Adrenal gland (tissue), 12 donors: ENCODE measurements around the gene APOA1. TPM values are rescaled to one million over a fixed set of nuclear protein-coding genes. Genes with fewer than 3 reads are reported as not detected.
A peak's percentile ranks its signal among the peaks of the same experiment; 100 is the strongest.

ENCODE experiments used
- DNase-seq, 7 donors: peaks; one replicate each; pipeline ENCODE4 v3.0.0-alpha.2; 2019 to 2020
- H3K27ac ChIP-seq, 5 donors: fragments of 200-600 bp; sonication (generic) in 4 of 5; 1 replicate in 3 of 5; 2 replicates in 2 of 5; pipeline versions ENCODE4 v1.5.1 to v1.8.0; 2016 to 2020; ENCODE audit warnings: mild to moderate bottlenecking in 1 of 5
- H3K27me3 ChIP-seq: fragments of 200-600 bp; 2 replicates; pipeline ENCODE4 v1.8.0; 2021
- H3K36me3 ChIP-seq, 2 donors: fragments of 200-600 bp; replicated peaks in 1 of 2; 1 replicate in 1 of 2; 2 replicates in 1 of 2; pipeline versions ENCODE4 v1.5.1 to v1.8.0; 2018 to 2022
- H3K4me1 ChIP-seq, 2 donors: fragments of 200-600 bp; replicated peaks in 1 of 2; 1 replicate in 1 of 2; 2 replicates in 1 of 2; pipeline versions ENCODE4 v1.5.1 to v1.8.0; 2018 to 2021
- H3K4me3 ChIP-seq, 4 donors: fragments of 200-600 bp; sonication (generic) in 3 of 4; one replicate each; pipeline ENCODE4 v1.5.1; 2016 to 2018
- H3K9me3 ChIP-seq, 3 donors: fragments of 200-600 bp; sonication (generic) in 1 of 3; replicated peaks in 1 of 3; 1 replicate in 2 of 3; 2 replicates in 1 of 3; pipeline versions ENCODE4 v1.5.1 to v1.8.0; 2016 to 2021
- POLR2A ChIP-seq, 2 donors: fragments of 450-650 bp; IDR thresholded peaks; one replicate each; pipeline ENCODE4 v1.6.1; 2017; ENCODE audit warnings: antibody characterized with exemption in 2 of 2, mild to moderate bottlenecking in 2 of 2, moderate library complexity in 1 of 2
- WGBS, 4 donors: extraction: QIAGEN DNeasy Blood & Tissue Kit in 2 of 4; methylation state at CpG; one replicate each; pipeline versions ENCODE4 v1.1.5 to v1.1.7; 2013 to 2017; 5-methylcytosine and 5-hydroxymethylcytosine counted together
- intact Hi-C, 2 donors: fragments of 100-400 bp; cut with DNase I; formaldehyde crosslinking; loops; one replicate each; pipeline versions ENCODE4 v1.14.1 to v1.15.0; 2022 to 2023
- polyA plus RNA-seq, 3 donors: library from polyadenylated mRNA; stranded (reverse); fragments of 200-250 nt in 2 of 3; fragments of 350-450 nt in 1 of 3; fragmentation: Illumina TruSeq in 1 of 3; extraction: RNeasy Lipid Tissue Mini Kit (QIAGEN cat#74804) in 1 of 3; gene quantifications; one replicate each; pipeline ENCODE4 v1.2.3, GENCODE V29; 2013 to 2014
- total RNA-seq, 9 donors: library from RNA; depleted of rRNA in 4 of 9; stranded (reverse); fragments of >200 nt in 4 of 9; fragments of 120-200 nt in 1 of 9; fragmentation: NEBNext Ultra II Directional in 1 of 9; extraction: Animal tissue kit (Norgen Biotek cat#: 25700) in 1 of 9; gene quantifications; one replicate each; pipeline versions ENCODE4 v1.1.0 to v1.2.4, GENCODE V29; 2013 to 2023
- TF ChIP-seq, protein P1 (sequence below), 6 experiments: fragments of 450-650 bp in 4 of 6; fragments of 200-600 bp in 2 of 6; sonication (generic) in 1 of 6; IDR thresholded peaks; 1 replicate in 5 of 6; 2 replicates in 1 of 6; pipeline versions ENCODE4 v1.5.1 to v1.8.0; 2016 to 2021; ENCODE audit warnings: antibody characterized with exemption in 6 of 6, mild to moderate bottlenecking in 2 of 6, moderate library complexity in 1 of 6
- donor health status: healthy with polysubstance abuse.
- donor health status: Bipolar disorder and iron deficiency.
- donor health status: DM: yes; HTN: yes; CAD: no.
- donor health status: DM: no; HTN: no; CAD: no.
- donor health status: DM: no; HTN: no; CAD: no.
- donor health status: DM: yes; HTN: yes; CAD: no.

The APOA1 gene
- total and polyA plus RNA-seq, 12 donors = 0.28 to 691 (median 2.6) TPM; not detected in 4

GRCh38 chr11:116833816-116834534 is 3.4 kb downstream of the APOA1 start:
- no peaks in the 10 kb centered on the region for H3K9me3 ChIP-seq
- H3K4me1 ChIP-seq = peaks cover 9 to 17% of the 10 kb centered on the region in 2 donors
- WGBS, 4 donors = 77 to 85% (median 84%) methylated on average over 10 to 14 of the region's 14 CpGs
- intact Hi-C loops = no loop called here
- H3K27ac ChIP-seq = no peak overlapping the region
- DNase-seq = peak in 2 of 7 donors; percentile 21 to 37
- H3K36me3 ChIP-seq = no peaks in the 10 kb centered on the region
- H3K4me3 ChIP-seq = no peak overlapping the region
- TF ChIP-seq, protein P1, sequence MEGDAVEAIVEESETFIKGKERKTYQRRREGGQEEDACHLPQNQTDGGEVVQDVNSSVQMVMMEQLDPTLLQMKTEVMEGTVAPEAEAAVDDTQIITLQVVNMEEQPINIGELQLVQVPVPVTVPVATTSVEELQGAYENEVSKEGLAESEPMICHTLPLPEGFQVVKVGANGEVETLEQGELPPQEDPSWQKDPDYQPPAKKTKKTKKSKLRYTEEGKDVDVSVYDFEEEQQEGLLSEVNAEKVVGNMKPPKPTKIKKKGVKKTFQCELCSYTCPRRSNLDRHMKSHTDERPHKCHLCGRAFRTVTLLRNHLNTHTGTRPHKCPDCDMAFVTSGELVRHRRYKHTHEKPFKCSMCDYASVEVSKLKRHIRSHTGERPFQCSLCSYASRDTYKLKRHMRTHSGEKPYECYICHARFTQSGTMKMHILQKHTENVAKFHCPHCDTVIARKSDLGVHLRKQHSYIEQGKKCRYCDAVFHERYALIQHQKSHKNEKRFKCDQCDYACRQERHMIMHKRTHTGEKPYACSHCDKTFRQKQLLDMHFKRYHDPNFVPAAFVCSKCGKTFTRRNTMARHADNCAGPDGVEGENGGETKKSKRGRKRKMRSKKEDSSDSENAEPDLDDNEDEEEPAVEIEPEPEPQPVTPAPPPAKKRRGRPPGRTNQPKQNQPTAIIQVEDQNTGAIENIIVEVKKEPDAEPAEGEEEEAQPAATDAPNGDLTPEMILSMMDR (IDR thresholded peaks at IDR 0.05) = no peak
- no peak for TF ChIP-seq POLR2A (IDR thresholded peaks at IDR 0.05)
- no peaks in the 10 kb centered on the region for H3K27me3 ChIP-seq

DNA sequence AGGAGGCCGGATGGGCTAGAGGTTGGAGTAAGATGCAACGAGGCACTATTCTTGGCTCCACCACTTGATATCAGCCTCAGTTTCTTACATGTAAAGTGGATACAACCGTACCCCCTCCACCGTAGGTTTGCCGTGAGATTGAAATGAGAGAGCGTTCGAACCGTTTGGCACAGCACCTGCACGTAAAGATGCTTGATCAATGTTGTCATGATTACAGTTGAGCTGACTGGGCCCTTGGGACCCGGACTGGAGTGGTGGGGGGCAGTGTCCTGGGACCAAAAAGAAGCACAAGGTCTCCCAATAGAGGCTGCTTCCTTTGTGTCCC is 4.0 kb downstream of the APOA1 start:
- no peak for DNase-seq
- no peak for TF ChIP-seq POLR2A (IDR thresholded peaks at IDR 0.05)
- TF ChIP-seq, protein P1 (IDR thresholded peaks at IDR 0.05) = no peak
- 92 to 98% (median 94%) methylated on average over 10 of the region's 10 CpGs for WGBS, 4 donors
- Histone ChIP-seq H3K27me3 (no peaks in the 10 kb centered on the region), H3K4me1 (peaks cover 9 to 17% of the 10 kb centered on the region in 2 donors), H3K27ac (no peak overlapping the region), H3K36me3 (no peaks in the 10 kb centered on the region), H3K9me3 (no peaks in the 10 kb centered on the region), H3K4me3 (no peak overlapping the region)
- intact Hi-C loops = no loop called here

DNA sequence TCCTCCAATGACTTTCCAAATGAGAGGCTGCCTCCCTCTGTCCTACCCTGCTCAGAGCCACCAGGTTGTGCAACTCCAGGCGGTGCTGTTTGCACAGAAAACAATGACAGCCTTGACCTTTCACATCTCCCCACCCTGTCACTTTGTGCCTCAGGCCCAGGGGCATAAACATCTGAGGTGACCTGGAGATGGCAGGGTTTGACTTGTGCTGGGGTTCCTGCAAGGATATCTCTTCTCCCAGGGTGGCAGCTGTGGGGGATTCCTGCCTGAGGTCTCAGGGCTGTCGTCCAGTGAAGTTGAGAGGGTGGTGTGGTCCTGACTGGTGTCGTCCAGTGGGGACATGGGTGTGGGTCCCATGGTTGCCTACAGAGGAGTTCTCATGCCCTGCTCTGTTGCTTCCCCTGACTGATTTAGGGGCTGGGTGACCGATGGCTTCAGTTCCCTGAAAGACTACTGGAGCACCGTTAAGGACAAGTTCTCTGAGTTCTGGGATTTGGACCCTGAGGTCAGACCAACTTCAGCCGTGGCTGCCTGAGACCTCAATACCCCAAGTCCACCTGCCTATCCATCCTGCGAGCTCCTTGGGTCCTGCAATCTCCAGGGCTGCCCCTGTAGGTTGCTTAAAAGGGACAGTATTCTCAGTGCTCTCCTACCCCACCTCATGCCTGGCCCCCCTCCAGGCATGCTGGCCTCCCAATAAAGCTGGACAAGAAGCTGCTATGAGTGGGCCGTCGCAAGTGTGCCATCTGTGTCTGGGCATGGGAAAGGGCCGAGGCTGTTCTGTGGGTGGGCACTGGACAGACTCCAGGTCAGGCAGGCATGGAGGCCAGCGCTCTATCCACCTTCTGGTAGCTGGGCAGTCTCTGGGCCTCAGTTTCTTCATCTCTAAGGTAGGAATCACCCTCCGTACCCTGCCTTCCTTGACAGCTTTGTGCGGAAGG is 4.8 kb downstream of the APOA1 start:
- peaks cover 9 to 17% of the 10 kb centered on the region in 2 donors for H3K4me1 ChIP-seq
- H3K4me3 ChIP-seq = no peak overlapping the region
- TF ChIP-seq, protein P1 (IDR thresholded peaks at IDR 0.05) = no peak
- TF ChIP-seq POLR2A (IDR thresholded peaks at IDR 0.05) = no peak
- intact Hi-C loops = no loop called here
- no peak overlapping the region for H3K27ac ChIP-seq
- no peaks in the 10 kb centered on the region for H3K36me3 ChIP-seq
- H3K27me3 ChIP-seq = no peaks in the 10 kb centered on the region
- WGBS, 4 donors = 80 to 85% (median 82%) methylated on average over 7 to 13 of the region's 13 CpGs
- H3K9me3 ChIP-seq = no peaks in the 10 kb centered on the region
- DNase-seq = no peak

DNA sequence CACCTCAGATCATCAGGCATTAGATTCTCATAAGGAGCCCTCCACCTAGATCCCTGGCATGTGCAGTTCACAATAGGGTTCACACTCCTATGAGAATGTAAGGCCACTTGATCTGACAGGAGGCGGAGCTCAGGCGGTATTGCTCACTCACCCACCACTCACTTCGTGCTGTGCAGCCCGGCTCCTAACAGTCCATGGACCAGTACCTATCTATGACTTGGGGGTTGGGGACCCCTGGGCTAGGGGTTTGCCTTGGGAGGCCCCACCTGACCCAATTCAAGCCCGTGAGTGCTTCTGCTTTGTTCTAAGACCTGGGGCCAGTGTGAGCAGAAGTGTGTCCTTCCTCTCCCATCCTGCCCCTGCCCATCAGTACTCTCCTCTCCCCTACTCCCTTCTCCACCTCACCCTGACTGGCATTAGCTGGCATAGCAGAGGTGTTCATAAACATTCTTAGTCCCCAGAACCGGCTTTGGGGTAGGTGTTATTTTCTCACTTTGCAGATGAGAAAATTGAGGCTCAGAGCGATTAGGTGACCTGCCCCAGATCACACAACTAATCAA is 5.6 kb downstream of the APOA1 start:
- Histone ChIP-seq H3K4me1 (peaks cover 9 to 17% of the 10 kb centered on the region in 2 donors), H3K27ac (no peak overlapping the region), H3K9me3 (no peaks in the 10 kb centered on the region), H3K36me3 (no peaks in the 10 kb centered on the region), H3K27me3 (no peaks in the 10 kb centered on the region), H3K4me3 (no peak overlapping the region)
- WGBS, 4 donors = 93 to 97% (median 95%) methylated on average over 5 to 7 of the region's 7 CpGs
- no peak for DNase-seq
- intact Hi-C loops = no loop called here
- TF ChIP-seq, protein P1 (IDR thresholded peaks at IDR 0.05) = no peak
- no peak for TF ChIP-seq POLR2A (IDR thresholded peaks at IDR 0.05)
